HepG2 (cell line): Measurements from ENCODE around the gene FRK. TPM values are rescaled to one million over a fixed set of nuclear protein-coding genes. Genes with fewer than 3 reads are reported as not detected.

Experiments
- GTF3A ChIP-seq: sonication (generic); formaldehyde crosslinking; conservative IDR thresholded peaks from 2 replicates; pipeline ENCODE4 v1.4.0; 2020; ENCODE audit warnings: mild to moderate bottlenecking, missing genetic modification reagents
- MYC ChIP-seq: sonication (generic); formaldehyde crosslinking; IDR thresholded peaks from 2 replicates; pipeline ENCODE4 v1.9.0; 2021; ENCODE audit warnings: missing genetic modification reagents, borderline replicate concordance
- PCBP1 ChIP-seq: fragments of 200-400 bp; formaldehyde crosslinking; IDR thresholded peaks from 2 replicates; pipeline ENCODE4 v1.6.1; 2017; ENCODE audit warnings: mild to moderate bottlenecking, low read depth, low read length, borderline replicate concordance
- SNRNP70 ChIP-seq: fragments of 200-400 bp; formaldehyde crosslinking; IDR thresholded peaks from 2 replicates; pipeline ENCODE4 v1.6.1; 2017; ENCODE audit warnings: mild to moderate bottlenecking, low read depth, low read length, moderate library complexity
- ZNF230 ChIP-seq: sonication (generic); formaldehyde crosslinking; IDR thresholded peaks from 2 replicates; pipeline ENCODE4 v1.4.0; 2020; ENCODE audit warnings: mild to moderate bottlenecking, missing genetic modification reagents
- ZNF292 ChIP-seq: sonication (generic); formaldehyde crosslinking; IDR thresholded peaks from 2 replicates; pipeline ENCODE4 v1.8.1; 2022; ENCODE audit warnings: mild to moderate bottlenecking, low read depth, missing genetic modification reagents, borderline replicate concordance
- ZNF30 ChIP-seq: sonication (generic); formaldehyde crosslinking; IDR thresholded peaks from 2 replicates; pipeline ENCODE4 v1.5.0; 2020; ENCODE audit warnings: mild to moderate bottlenecking, missing genetic modification reagents
- polyA plus RNA-seq, 8 experiments: library from polyadenylated mRNA; depleted of rRNA in 3 of 8; stranded (reverse) in 7 of 8; unstranded in 1 of 8; fragments of >200 nt; fragmentation: Illumina TruSeq in 4 of 8; extraction: Trizol in 4 of 8; gene quantifications; 2 replicates each; pipeline versions ENCODE4 v1.2.1 to v1.2.3, GENCODE V29; 2011 to 2016; ENCODE audit warnings: low read depth in 4 of 8, missing spikeins in 1 of 8, mixed read lengths in 1 of 8; ENCODE audit not compliant: insufficient read depth in 1 of 8
- total RNA-seq, 5 experiments: library from RNA; depleted of rRNA; stranded (reverse); fragments of >200 nt; fragmentation: Illumina TruSeq; extraction: Trizol; gene quantifications; 2 replicates each; pipeline ENCODE4 v1.2.3, GENCODE V29; 2016; ENCODE audit warnings: low read depth in 1 of 5
- TF ChIP-seq, protein P1 (sequence below): sonication (generic); formaldehyde crosslinking; IDR thresholded peaks from 2 replicates; pipeline ENCODE4 v1.4.0; 2020; ENCODE audit warnings: missing genetic modification reagents
- TF ChIP-seq, protein P2 (sequence below): sonication (generic); formaldehyde crosslinking; IDR thresholded peaks from 2 replicates; pipeline ENCODE4 v1.5.0; 2020; ENCODE audit warnings: missing genetic modification reagents
- TF ChIP-seq, protein P3 (sequence below): sonication (generic); formaldehyde crosslinking; IDR thresholded peaks from 2 replicates; pipeline ENCODE4 v1.4.0; 2020; ENCODE audit warnings: missing genetic modification reagents
- TF ChIP-seq, protein P4 (sequence below): IDR thresholded peaks from 2 replicates; pipeline ENCODE4 v1.6.1; 2016; ENCODE audit warnings: low read depth, missing genetic modification reagents, missing compliant biosample characterization
- TF ChIP-seq, protein P5 (sequence below): sonication (generic); formaldehyde crosslinking; IDR thresholded peaks from 2 replicates; pipeline ENCODE4 v1.4.0; 2020; ENCODE audit warnings: missing genetic modification reagents

FRK gene
- total and polyA plus RNA-seq, 2 of the 13 experiments (the other 11 are each of a cell fraction or from before 2014, with no cell fraction given), result 1.3 to 2.9 TPM

DNA sequence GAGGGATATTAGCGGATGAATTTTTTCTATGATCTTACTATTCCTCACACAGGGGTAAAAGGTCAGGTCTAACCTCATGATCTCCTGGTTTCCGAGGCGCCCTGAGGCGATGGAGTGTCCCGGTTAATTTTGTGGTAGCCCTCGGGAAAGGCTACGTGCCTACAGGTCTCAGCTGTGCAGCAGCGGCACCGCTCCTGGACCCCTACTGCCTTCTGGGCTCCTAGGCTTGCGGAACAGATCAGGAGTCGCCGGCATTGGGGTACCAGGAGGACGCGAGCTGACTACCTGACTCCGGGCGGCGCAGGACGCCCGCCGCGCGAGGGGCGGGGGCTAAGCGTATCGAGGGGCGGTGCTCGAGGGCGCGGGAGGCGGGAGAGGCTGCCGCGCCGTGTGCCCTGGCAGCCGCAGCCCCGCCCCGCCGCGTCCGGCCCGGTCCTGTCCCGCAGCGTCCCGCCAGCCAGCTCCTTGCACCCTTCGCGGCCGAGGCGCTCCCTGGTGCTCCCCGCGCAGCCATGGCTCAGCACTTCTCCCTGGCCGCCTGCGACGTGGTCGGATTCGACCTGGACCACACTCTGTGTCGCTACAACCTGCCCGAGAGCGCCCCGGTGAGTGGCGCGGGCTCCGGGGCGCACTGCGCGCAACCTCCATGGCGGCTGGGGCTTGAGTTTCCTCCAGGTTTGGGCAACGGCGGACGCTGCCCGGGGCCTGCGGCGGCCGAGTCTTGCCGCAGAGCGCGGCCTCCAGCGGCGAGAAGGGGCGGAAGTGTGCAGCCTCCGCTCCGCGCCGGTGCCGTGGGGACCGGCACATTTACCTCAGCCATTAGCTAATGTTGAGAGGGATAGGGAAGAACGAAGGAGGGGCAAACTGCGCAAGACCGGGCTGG lies 40.0 kb upstream of the FRK start, which contains the start of gene NT5DC1 (continued):
- TF ChIP-seq GTF3A (no peak), ZNF230 (CRISPR knock-in tag) (peak; percentile 97; the same call in 1 of the 2 replicates), SNRNP70 (no peak), ZNF292 (CRISPR knock-in tag) (peak; percentile 69; the same call in 1 of the 2 replicates), ZNF30 (CRISPR knock-in tag) (peak; percentile 77; the same call in 1 of the 2 replicates), MYC (peak; percentile 93), PCBP1 (no peak)
- TF ChIP-seq, protein P1, sequence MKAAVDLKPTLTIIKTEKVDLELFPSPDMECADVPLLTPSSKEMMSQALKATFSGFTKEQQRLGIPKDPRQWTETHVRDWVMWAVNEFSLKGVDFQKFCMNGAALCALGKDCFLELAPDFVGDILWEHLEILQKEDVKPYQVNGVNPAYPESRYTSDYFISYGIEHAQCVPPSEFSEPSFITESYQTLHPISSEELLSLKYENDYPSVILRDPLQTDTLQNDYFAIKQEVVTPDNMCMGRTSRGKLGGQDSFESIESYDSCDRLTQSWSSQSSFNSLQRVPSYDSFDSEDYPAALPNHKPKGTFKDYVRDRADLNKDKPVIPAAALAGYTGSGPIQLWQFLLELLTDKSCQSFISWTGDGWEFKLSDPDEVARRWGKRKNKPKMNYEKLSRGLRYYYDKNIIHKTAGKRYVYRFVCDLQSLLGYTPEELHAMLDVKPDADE (CRISPR knock-in tag), result peak; percentile 96
- TF ChIP-seq, protein P2, sequence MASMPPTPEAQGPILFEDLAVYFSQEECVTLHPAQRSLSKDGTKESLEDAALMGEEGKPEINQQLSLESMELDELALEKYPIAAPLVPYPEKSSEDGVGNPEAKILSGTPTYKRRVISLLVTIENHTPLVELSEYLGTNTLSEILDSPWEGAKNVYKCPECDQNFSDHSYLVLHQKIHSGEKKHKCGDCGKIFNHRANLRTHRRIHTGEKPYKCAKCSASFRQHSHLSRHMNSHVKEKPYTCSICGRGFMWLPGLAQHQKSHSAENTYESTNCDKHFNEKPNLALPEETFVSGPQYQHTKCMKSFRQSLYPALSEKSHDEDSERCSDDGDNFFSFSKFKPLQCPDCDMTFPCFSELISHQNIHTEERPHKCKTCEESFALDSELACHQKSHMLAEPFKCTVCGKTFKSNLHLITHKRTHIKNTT (CRISPR knock-in tag), result no peak
- TF ChIP-seq, protein P3, sequence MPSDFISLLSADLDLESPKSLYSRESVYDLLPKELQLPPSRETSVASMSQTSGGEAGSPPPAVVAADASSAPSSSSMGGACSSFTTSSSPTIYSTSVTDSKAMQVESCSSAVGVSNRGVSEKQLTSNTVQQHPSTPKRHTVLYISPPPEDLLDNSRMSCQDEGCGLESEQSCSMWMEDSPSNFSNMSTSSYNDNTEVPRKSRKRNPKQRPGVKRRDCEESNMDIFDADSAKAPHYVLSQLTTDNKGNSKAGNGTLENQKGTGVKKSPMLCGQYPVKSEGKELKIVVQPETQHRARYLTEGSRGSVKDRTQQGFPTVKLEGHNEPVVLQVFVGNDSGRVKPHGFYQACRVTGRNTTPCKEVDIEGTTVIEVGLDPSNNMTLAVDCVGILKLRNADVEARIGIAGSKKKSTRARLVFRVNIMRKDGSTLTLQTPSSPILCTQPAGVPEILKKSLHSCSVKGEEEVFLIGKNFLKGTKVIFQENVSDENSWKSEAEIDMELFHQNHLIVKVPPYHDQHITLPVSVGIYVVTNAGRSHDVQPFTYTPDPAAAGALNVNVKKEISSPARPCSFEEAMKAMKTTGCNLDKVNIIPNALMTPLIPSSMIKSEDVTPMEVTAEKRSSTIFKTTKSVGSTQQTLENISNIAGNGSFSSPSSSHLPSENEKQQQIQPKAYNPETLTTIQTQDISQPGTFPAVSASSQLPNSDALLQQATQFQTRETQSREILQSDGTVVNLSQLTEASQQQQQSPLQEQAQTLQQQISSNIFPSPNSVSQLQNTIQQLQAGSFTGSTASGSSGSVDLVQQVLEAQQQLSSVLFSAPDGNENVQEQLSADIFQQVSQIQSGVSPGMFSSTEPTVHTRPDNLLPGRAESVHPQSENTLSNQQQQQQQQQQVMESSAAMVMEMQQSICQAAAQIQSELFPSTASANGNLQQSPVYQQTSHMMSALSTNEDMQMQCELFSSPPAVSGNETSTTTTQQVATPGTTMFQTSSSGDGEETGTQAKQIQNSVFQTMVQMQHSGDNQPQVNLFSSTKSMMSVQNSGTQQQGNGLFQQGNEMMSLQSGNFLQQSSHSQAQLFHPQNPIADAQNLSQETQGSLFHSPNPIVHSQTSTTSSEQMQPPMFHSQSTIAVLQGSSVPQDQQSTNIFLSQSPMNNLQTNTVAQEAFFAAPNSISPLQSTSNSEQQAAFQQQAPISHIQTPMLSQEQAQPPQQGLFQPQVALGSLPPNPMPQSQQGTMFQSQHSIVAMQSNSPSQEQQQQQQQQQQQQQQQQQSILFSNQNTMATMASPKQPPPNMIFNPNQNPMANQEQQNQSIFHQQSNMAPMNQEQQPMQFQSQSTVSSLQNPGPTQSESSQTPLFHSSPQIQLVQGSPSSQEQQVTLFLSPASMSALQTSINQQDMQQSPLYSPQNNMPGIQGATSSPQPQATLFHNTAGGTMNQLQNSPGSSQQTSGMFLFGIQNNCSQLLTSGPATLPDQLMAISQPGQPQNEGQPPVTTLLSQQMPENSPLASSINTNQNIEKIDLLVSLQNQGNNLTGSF (CRISPR knock-in tag), result peak; percentile 89
- TF ChIP-seq, protein P4, sequence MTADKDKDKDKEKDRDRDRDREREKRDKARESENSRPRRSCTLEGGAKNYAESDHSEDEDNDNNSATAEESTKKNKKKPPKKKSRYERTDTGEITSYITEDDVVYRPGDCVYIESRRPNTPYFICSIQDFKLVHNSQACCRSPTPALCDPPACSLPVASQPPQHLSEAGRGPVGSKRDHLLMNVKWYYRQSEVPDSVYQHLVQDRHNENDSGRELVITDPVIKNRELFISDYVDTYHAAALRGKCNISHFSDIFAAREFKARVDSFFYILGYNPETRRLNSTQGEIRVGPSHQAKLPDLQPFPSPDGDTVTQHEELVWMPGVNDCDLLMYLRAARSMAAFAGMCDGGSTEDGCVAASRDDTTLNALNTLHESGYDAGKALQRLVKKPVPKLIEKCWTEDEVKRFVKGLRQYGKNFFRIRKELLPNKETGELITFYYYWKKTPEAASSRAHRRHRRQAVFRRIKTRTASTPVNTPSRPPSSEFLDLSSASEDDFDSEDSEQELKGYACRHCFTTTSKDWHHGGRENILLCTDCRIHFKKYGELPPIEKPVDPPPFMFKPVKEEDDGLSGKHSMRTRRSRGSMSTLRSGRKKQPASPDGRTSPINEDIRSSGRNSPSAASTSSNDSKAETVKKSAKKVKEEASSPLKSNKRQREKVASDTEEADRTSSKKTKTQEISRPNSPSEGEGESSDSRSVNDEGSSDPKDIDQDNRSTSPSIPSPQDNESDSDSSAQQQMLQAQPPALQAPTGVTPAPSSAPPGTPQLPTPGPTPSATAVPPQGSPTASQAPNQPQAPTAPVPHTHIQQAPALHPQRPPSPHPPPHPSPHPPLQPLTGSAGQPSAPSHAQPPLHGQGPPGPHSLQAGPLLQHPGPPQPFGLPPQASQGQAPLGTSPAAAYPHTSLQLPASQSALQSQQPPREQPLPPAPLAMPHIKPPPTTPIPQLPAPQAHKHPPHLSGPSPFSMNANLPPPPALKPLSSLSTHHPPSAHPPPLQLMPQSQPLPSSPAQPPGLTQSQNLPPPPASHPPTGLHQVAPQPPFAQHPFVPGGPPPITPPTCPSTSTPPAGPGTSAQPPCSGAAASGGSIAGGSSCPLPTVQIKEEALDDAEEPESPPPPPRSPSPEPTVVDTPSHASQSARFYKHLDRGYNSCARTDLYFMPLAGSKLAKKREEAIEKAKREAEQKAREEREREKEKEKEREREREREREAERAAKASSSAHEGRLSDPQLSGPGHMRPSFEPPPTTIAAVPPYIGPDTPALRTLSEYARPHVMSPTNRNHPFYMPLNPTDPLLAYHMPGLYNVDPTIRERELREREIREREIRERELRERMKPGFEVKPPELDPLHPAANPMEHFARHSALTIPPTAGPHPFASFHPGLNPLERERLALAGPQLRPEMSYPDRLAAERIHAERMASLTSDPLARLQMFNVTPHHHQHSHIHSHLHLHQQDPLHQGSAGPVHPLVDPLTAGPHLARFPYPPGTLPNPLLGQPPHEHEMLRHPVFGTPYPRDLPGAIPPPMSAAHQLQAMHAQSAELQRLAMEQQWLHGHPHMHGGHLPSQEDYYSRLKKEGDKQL (CRISPR knock-in tag), result 0 out of 2 replicates have a peak, but pooled peaks have one; percentile 27
- TF ChIP-seq, protein P5, sequence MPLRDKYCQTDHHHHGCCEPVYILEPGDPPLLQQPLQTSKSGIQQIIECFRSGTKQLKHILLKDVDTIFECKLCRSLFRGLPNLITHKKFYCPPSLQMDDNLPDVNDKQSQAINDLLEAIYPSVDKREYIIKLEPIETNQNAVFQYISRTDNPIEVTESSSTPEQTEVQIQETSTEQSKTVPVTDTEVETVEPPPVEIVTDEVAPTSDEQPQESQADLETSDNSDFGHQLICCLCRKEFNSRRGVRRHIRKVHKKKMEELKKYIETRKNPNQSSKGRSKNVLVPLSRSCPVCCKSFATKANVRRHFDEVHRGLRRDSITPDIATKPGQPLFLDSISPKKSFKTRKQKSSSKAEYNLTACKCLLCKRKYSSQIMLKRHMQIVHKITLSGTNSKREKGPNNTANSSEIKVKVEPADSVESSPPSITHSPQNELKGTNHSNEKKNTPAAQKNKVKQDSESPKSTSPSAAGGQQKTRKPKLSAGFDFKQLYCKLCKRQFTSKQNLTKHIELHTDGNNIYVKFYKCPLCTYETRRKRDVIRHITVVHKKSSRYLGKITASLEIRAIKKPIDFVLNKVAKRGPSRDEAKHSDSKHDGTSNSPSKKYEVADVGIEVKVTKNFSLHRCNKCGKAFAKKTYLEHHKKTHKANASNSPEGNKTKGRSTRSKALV (CRISPR knock-in tag), result peak; percentile 99
